ENCODE results near the gene INSR.

INSR gene

DNA sequence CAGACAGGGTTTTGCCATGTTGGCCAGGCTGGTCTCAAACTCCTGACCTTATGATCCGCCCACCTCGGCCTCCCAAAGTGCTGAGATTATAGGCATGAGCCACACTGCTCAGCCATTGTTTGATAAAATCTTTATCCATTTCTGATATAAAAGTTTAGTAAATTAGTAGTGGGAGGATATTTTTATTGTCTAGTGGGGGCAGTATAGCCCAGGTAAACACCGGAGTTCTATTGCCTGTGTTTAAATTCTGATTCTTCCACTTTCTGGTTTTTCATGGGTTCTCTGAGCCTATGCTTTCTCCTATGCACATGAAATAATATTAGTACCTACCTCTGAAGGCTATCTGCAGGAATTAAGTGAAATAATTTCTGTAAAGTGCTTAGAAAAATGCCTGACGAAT, 34.4 kb upstream of the INSR start:
- CTCF ChIA-PET: interaction anchor here (2.0 kb wide), 1 partner anchor 12 kb away, joined by 11 read pairs; no protein-coding TSS in a partner anchor
- TF ChIP-seq ZBTB10 (tag by site-specific recombination; IDR thresholded peaks at IDR 0.05) (no peak), ZNF221 (tag by site-specific recombination; IDR thresholded peaks at IDR 0.05; ENCODE audit: borderline replicate concordance) (no peak), ZNF664 (tag by site-specific recombination; IDR thresholded peaks at IDR 0.05) (no peak), ZNF302 (tag by site-specific recombination; IDR thresholded peaks at IDR 0.05; ENCODE audit: low read depth) (no peak), ZNF558 (tag by site-specific recombination; IDR thresholded peaks at IDR 0.05) (no peak), ZNF654 (tag by site-specific recombination; IDR thresholded peaks at IDR 0.05; ENCODE audit: low read depth) (no peak), ZNF426 (tag by site-specific recombination; IDR thresholded peaks at IDR 0.05) (no peak), ZNF10 (tag by site-specific recombination; IDR thresholded peaks at IDR 0.05) (no peak), ZNF692 (tag by site-specific recombination; IDR thresholded peaks at IDR 0.05) (no peak), SCRT1 (tag by site-specific recombination; IDR thresholded peaks at IDR 0.05; ENCODE audit: borderline replicate concordance) (no peak), ZNF600 (tag by site-specific recombination; IDR thresholded peaks at IDR 0.05) (no peak), ZNF843 (tag by site-specific recombination; IDR thresholded peaks at IDR 0.05) (no peak), ZNF138 (tag by site-specific recombination; IDR thresholded peaks at IDR 0.05; ENCODE audit: borderline replicate concordance) (no peak)
- TF ChIP-seq, protein P1, sequence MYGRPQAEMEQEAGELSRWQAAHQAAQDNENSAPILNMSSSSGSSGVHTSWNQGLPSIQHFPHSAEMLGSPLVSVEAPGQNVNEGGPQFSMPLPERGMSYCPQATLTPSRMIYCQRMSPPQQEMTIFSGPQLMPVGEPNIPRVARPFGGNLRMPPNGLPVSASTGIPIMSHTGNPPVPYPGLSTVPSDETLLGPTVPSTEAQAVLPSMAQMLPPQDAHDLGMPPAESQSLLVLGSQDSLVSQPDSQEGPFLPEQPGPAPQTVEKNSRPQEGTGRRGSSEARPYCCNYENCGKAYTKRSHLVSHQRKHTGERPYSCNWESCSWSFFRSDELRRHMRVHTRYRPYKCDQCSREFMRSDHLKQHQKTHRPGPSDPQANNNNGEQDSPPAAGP (tag by site-specific recombination; IDR thresholded peaks at IDR 0.05): no peak
- no peaks in the 10 kb centered on the region for H3K4me1 ChIP-seq (ENCODE audit: control insufficient read depth, insufficient read depth, low read length)
- POLR2A ChIA-PET: no interaction called here
- no peaks in the 10 kb centered on the region for H3K9me3 ChIP-seq (ENCODE audit: control insufficient read depth, insufficient read depth, low read depth, low read length)
- no peaks in the 10 kb centered on the region for H3K36me3 ChIP-seq (ENCODE audit: control insufficient read depth in 2 of 2, insufficient read depth in 1 of 2, low read length in 2 of 2)
- H3K27ac ChIP-seq (ENCODE audit: extremely low read depth, low read depth, low read length): no peak overlapping the region
- no peak overlapping the region for H3K4me3 ChIP-seq (ENCODE audit: low read depth, low read length)

- Histone ChIP-seq H3K36me3 (ENCODE audit: control insufficient read depth in 2 of 2, insufficient read depth in 1 of 2, low read length in 2 of 2) (no peaks in the 10 kb centered on the region), H3K27ac (ENCODE audit: extremely low read depth, low read depth, low read length) (no peak overlapping the region), H3K9me3 (ENCODE audit: control insufficient read depth, insufficient read depth, low read depth, low read length) (no peaks in the 10 kb centered on the region), H3K4me1 (ENCODE audit: control insufficient read depth, insufficient read depth, low read length) (no peaks in the 10 kb centered on the region), H3K4me3 (ENCODE audit: low read depth, low read length) (no peak overlapping the region)
- TF ChIP-seq EGR2 (tag by site-specific recombination; IDR thresholded peaks at IDR 0.05; ENCODE audit: low read depth) (no peak), MEIS1 (CRISPR knock-in tag; IDR thresholded peaks at IDR 0.05; ENCODE audit: borderline replicate concordance) (no peak), GLI4 (tag by site-specific recombination; IDR thresholded peaks at IDR 0.05) (no peak), WT1 (tag by site-specific recombination; IDR thresholded peaks at IDR 0.05) (no peak)
- CTCF ChIA-PET: interaction anchor here (0.6 to 0.7 kb wide), 2 partner anchors 236 to 1110 kb away, joined by 5 to 7 read pairs; no protein-coding TSS in a partner anchor
- POLR2A ChIA-PET: no interaction called here
Measured at GRCh38 chr19:7327802-7328201, 33.6 kb upstream of the INSR start.
